Heart left ventricle (tissue), 16 donors: Measurements from ENCODE around the gene MEGF8. TPM values are rescaled to one million over a fixed set of nuclear protein-coding genes. Genes with fewer than 3 reads are reported as not detected.
A peak's percentile ranks its signal among the peaks of the same experiment; 100 is the strongest.

Experiments
- ATAC-seq, 4 donors: fragments of 200-7000 bp; cut with Tn5 transposase; one replicate each; pipeline ENCODE4 v1.9.1; 2020 to 2022; ENCODE audit warnings: moderate library complexity in 4 of 4, mild to moderate bottlenecking in 3 of 4, moderate number of reproducible peaks in 1 of 4
- DNase-seq, 5 donors: peaks; one replicate each; pipeline ENCODE4 v3.0.0-alpha.2; 2020
- H3K27ac ChIP-seq, 12 donors: fragments of 200-600 bp; sonication (generic) in 4 of 12; one replicate each; pipeline versions ENCODE4 v1.5.0 to v1.8.0; 2016 to 2022; ENCODE audit warnings: mild to moderate bottlenecking in 2 of 12
- H3K27me3 ChIP-seq, 9 donors: fragments of 200-600 bp; sonication (generic) in 2 of 9; one replicate each; pipeline versions ENCODE4 v1.5.1 to v1.8.0; 2016 to 2022; ENCODE audit warnings: mild to moderate bottlenecking in 3 of 9
- H3K36me3 ChIP-seq, 9 donors: fragments of 200-600 bp; sonication (generic) in 2 of 9; one replicate each; pipeline versions ENCODE4 v1.5.0 to v1.8.0; 2018 to 2022; ENCODE audit warnings: mild to moderate bottlenecking in 2 of 9
- H3K4me1 ChIP-seq, 12 donors: fragments of 200-600 bp; sonication (generic) in 4 of 12; one replicate each; pipeline versions ENCODE4 v1.5.0 to v1.8.0; 2016 to 2022; ENCODE audit warnings: mild to moderate bottlenecking in 3 of 12
- H3K4me3 ChIP-seq, 12 donors: fragments of 200-600 bp; sonication (generic) in 4 of 12; one replicate each; pipeline versions ENCODE4 v1.5.0 to v1.8.0; 2017 to 2022; ENCODE audit warnings: mild to moderate bottlenecking in 9 of 12, moderate library complexity in 4 of 12
- H3K9me3 ChIP-seq, 12 donors: fragments of 200-600 bp; sonication (generic) in 4 of 12; one replicate each; pipeline versions ENCODE4 v1.5.0 to v1.8.0; 2016 to 2022; ENCODE audit warnings: mild to moderate bottlenecking in 1 of 12
- POLR2A ChIP-seq, 2 donors: fragments of 450-650 bp; IDR thresholded peaks; one replicate each; pipeline ENCODE4 v1.6.1; 2017; ENCODE audit warnings: antibody characterized with exemption in 2 of 2, mild to moderate bottlenecking in 2 of 2, moderate library complexity in 2 of 2
- WGBS, 4 donors: extraction: QIAGEN DNeasy Blood & Tissue Kit in 2 of 4; methylation state at CpG; one replicate each; pipeline versions ENCODE4 v1.1.5 to v1.1.7; 2013 to 2018; 5-methylcytosine and 5-hydroxymethylcytosine counted together
- intact Hi-C, 10 donors: fragments of 100-400 bp; cut with DNase I; formaldehyde crosslinking; loops; one replicate each; pipeline versions ENCODE4 v1.11.1 to v1.14.2; 2022
- long read RNA-seq, 3 donors: library from polyadenylated mRNA; unstranded; transcript quantifications; one replicate each; pipeline ENCODE4 v2.0.0, GENCODE V29; 2020 to 2021
- polyA plus RNA-seq, 2 donors: library from polyadenylated mRNA; stranded (reverse); fragments of 200-250 nt; gene quantifications; one replicate each; pipeline ENCODE4 v1.2.3, GENCODE V29; 2013
- total RNA-seq, 9 donors: library from RNA; depleted of rRNA in 2 of 9; stranded (reverse); fragments of >200 nt in 2 of 9; fragmentation: NEBNext Ultra II Directional in 3 of 9; extraction: Animal tissue kit (Norgen Biotek cat#: 25700) in 3 of 9; gene quantifications; one replicate each; pipeline versions ENCODE4 v1.1.0 to v1.2.4, GENCODE V29; 2016 to 2023
- TF ChIP-seq, protein P1 (sequence below), 12 donors: fragments of 200-600 bp; sonication (generic) in 4 of 12; IDR thresholded peaks; one replicate each; pipeline versions ENCODE4 v1.5.0 to v1.8.0; 2018 to 2022; ENCODE audit warnings: antibody characterized with exemption in 12 of 12, mild to moderate bottlenecking in 5 of 12
- donor health status: ischemic (EF 13 %, LVEDD 7.1; RV severe dilation, severe dysfunction).
- donor health status: healthy with polysubstance abuse.
- donor health status: DM: no; HTN: yes; CAD: no.
- donor health status: DM: no; HTN: no; CAD: no.
- donor health status: ischemic (EF 25% LVEDD 6.9; RV normal size, moderate dysfunction).
- donor health status: ischemic (EF 25% LVEDD 5.7; RV mildly dilated, moderate dysfunction).
- donor health status: healthy.
- donor health status: DM: yes; HTN: yes; CAD: no.
- donor health status: ischemic (EF 35%, LVEDD 5.7; RV mildly dilated, moderate dysfunction).
- donor health status: nonischemic (EF 11% LVEDD 7.7; RV severe dilation, severe dysfunction).
- donor health status: DM: yes; HTN: yes; CAD: no.
- donor health status: PGD.
- donor health status: ischemic (EF 29% LVEDD 5.4; RV normal size, mild dysfunction).
- donor health status: nonischemic (EF 23%, LVEDD 6.1; RV moderate dilation, normal function).

Gene MEGF8, protein sequence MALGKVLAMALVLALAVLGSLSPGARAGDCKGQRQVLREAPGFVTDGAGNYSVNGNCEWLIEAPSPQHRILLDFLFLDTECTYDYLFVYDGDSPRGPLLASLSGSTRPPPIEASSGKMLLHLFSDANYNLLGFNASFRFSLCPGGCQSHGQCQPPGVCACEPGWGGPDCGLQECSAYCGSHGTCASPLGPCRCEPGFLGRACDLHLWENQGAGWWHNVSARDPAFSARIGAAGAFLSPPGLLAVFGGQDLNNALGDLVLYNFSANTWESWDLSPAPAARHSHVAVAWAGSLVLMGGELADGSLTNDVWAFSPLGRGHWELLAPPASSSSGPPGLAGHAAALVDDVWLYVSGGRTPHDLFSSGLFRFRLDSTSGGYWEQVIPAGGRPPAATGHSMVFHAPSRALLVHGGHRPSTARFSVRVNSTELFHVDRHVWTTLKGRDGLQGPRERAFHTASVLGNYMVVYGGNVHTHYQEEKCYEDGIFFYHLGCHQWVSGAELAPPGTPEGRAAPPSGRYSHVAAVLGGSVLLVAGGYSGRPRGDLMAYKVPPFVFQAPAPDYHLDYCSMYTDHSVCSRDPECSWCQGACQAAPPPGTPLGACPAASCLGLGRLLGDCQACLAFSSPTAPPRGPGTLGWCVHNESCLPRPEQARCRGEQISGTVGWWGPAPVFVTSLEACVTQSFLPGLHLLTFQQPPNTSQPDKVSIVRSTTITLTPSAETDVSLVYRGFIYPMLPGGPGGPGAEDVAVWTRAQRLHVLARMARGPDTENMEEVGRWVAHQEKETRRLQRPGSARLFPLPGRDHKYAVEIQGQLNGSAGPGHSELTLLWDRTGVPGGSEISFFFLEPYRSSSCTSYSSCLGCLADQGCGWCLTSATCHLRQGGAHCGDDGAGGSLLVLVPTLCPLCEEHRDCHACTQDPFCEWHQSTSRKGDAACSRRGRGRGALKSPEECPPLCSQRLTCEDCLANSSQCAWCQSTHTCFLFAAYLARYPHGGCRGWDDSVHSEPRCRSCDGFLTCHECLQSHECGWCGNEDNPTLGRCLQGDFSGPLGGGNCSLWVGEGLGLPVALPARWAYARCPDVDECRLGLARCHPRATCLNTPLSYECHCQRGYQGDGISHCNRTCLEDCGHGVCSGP (N-terminal part only)
- 10 to 100 TPM; 26.5 to 50.4 (median 36.6) TPM for total RNA-seq
- polyA plus RNA-seq = 10 to 100 TPM; 22.8 to 23.1 TPM
- long read RNA-seq, donor 1, partial matches to known transcripts = 89 of 96 reads
- long read RNA-seq, donor 1, other reads (novel, unspliced or antisense) = 6 of 96 reads
- long read RNA-seq, donor 2, partial matches to known transcripts = 91 of 96 reads
- long read RNA-seq, donor 2, other reads (novel, unspliced or antisense) = 5 of 96 reads
- long read RNA-seq, donor 3, partial matches to known transcripts = 26 of 49 reads
- long read RNA-seq, donor 3, other reads (novel, unspliced or antisense) = 23 of 49 reads

DNA sequence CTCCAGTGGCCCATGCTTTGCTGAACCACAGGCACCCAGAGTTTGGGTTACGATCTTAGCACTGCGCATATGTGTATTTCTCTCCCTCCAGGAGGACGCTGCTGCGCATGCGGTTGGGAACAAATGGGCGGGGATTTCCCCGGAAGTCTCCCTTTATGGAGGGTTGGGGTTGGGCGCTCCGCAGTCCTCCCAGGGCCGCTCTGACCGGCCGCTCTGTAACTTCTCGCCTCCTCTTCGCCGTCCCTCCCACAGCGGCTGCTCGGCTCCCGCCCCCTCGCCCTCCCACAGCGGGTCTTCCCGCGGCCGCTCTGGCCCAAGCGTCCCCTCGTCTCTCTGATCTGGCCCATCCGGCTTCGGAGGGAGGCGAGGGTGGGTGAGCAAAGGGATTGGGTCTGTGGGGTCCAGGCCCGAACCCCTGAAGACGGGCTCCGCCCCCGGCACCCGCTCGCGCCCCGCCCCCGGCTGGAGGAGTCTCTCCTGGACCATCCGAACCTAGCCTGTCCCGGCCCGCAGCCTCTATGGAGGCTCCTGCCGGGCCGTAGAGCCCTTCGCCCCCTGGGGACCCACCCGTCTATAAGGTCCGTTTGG is at the start of gene MEGF8:
Gene MEGF8, plus strand, starts transcription at position 328 of the 588 bp plus-strand sequence. CDS start 609 bp downstream, outside the sequence.
- ATAC-seq = peak; percentile 97 to 99 (median 98)
- TF ChIP-seq POLR2A (IDR thresholded peaks at IDR 0.05) = peak; percentile 4 to 85
- TF ChIP-seq, protein P1, sequence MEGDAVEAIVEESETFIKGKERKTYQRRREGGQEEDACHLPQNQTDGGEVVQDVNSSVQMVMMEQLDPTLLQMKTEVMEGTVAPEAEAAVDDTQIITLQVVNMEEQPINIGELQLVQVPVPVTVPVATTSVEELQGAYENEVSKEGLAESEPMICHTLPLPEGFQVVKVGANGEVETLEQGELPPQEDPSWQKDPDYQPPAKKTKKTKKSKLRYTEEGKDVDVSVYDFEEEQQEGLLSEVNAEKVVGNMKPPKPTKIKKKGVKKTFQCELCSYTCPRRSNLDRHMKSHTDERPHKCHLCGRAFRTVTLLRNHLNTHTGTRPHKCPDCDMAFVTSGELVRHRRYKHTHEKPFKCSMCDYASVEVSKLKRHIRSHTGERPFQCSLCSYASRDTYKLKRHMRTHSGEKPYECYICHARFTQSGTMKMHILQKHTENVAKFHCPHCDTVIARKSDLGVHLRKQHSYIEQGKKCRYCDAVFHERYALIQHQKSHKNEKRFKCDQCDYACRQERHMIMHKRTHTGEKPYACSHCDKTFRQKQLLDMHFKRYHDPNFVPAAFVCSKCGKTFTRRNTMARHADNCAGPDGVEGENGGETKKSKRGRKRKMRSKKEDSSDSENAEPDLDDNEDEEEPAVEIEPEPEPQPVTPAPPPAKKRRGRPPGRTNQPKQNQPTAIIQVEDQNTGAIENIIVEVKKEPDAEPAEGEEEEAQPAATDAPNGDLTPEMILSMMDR (IDR thresholded peaks at IDR 0.05) = peak in 10 of 12 donors; percentile 76 to 97 (median 84)
- intact Hi-C loops = loop anchor here in 6 of 10 donors (1.0 to 10.0 kb wide), 6 partner anchors 77 to 193 kb away; partner anchors contain the start of gene POU2F2 (in 5 of the 6)
- peak within 1 kb of the TSS; percentile 68 to 98 (median 88) for H3K4me3 ChIP-seq
- H3K27ac ChIP-seq = peak within 1 kb of the TSS; percentile 29 to 88 (median 81)
- no peaks in the 10 kb centered on the region for H3K9me3 ChIP-seq
- peaks cover 10 to 25% (median 21%) of the 10 kb centered on the region in 9 donors for H3K27me3 ChIP-seq
- H3K36me3 ChIP-seq = no peaks in the 10 kb centered on the region
- DNase-seq = peak; percentile 97 to 99 (median 98)
- peaks cover 2 to 53% (median 25%) of the 10 kb centered on the region in 12 donors for H3K4me1 ChIP-seq
- 0% methylated on average over 11 to 45 of the region's 45 CpGs for WGBS, 4 donors

DNA sequence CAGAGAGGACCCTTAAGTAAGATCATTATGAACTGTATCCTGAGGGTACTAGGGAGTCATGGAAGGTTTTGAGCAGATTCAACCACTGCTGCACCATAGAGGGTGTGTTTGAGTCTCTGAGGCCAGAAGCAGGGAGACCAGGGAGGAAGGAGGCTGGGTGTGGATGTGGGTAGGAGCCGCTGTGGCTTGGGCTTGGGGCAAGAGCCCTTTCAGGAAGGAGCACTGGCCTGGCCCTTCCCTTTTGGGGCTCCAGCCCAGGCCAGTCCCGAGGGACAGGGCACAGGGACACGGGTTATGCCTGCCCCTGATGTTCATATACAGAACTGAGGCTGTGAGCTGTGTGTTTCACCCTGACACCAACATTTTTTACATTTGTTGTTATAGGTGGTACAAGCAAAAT is 49.2 kb upstream of the MEGF8 start:
- 47 to 70% (median 54%) methylated on average over 2 to 3 of the region's 3 CpGs for WGBS, 4 donors
- DNase-seq = peak in 1 of 5 donors; percentile 37
- Histone ChIP-seq H3K9me3 (no peaks in the 10 kb centered on the region), H3K4me1 (peaks cover 18 to 85% (median 62%) of the 10 kb centered on the region in 12 donors), H3K27ac (peak overlapping the region in 10 of 12 donors; percentile 8 to 98 (median 46)), H3K27me3 (no peaks in the 10 kb centered on the region), H3K36me3 (peaks cover 0 to 45% (median 29%) of the 10 kb centered on the region in 9 donors), H3K4me3 (no peak overlapping the region)
- ATAC-seq = no peak
- intact Hi-C loops = no loop called here
- TF ChIP-seq, protein P1 (IDR thresholded peaks at IDR 0.05) = no peak
- TF ChIP-seq POLR2A (IDR thresholded peaks at IDR 0.05) = no peak

DNA sequence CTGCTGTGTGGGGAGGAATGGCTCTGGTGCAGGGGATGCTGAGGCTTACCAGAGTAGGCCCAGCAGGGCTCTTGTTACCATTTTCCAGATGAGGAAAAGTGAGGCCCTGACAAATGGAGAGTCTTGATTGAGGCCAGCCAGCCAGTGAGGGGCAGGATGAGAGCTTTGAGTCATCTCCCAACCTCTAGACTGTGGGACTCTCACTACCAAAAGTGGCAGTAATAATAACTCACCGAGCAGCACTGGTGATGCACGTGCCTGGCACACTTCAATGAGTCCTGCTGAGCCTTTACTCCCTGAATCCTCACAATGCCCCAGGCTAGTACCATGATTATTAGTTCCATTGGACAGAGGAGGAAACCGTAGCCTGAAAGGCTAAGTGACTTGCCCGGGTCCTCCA is 48.6 kb upstream of the MEGF8 start:
- no peak for ATAC-seq
- Histone ChIP-seq H3K27ac (peak overlapping the region in 9 of 12 donors; percentile 19 to 98 (median 95)), H3K27me3 (no peaks in the 10 kb centered on the region), H3K4me3 (no peak overlapping the region), H3K9me3 (no peaks in the 10 kb centered on the region), H3K36me3 (peaks cover 0 to 43% (median 29%) of the 10 kb centered on the region in 9 donors), H3K4me1 (peaks cover 18 to 85% (median 62%) of the 10 kb centered on the region in 12 donors)
- 80 to 85% (median 82%) methylated on average over 4 of the region's 4 CpGs for WGBS, 4 donors
- TF ChIP-seq, protein P1 (IDR thresholded peaks at IDR 0.05) = no peak
- no peak for TF ChIP-seq POLR2A (IDR thresholded peaks at IDR 0.05)
- DNase-seq = no peak
- intact Hi-C loops = no loop called here
